ENCODE results near the gene SMAD4. TPM values are rescaled to one million over a fixed set of nuclear protein-coding genes. Genes with fewer than 3 reads are reported as not detected.

Gene SMAD4
- total and polyA plus RNA-seq, 2 of the 8 experiments (the other 6 are each of a cell fraction or from before 2014, with no cell fraction given) = 86.5 to 139 TPM

GRCh38 chr18:51030537-51031258 is 685 bp downstream of the SMAD4 start (continued):
- TF ChIP-seq BRCA1 (IDR thresholded peaks at IDR 0.05; ENCODE audit: low read depth, low read length) (no peak), TEAD4 (IDR thresholded peaks at IDR 0.05; ENCODE audit: low read depth, low read length) (peak; percentile 23; the same call in 1 of the 2 replicates), KDM4A (IDR thresholded peaks at IDR 0.05; ENCODE audit: low read depth, low read length, severe bottlenecking) (peak; percentile 11)

Data from H1 (cell line).